ENCODE results near the gene NFKBIZ.
A peak's percentile ranks its signal among the peaks of the same experiment; 100 is the strongest.

Gene NFKBIZ

DNA sequence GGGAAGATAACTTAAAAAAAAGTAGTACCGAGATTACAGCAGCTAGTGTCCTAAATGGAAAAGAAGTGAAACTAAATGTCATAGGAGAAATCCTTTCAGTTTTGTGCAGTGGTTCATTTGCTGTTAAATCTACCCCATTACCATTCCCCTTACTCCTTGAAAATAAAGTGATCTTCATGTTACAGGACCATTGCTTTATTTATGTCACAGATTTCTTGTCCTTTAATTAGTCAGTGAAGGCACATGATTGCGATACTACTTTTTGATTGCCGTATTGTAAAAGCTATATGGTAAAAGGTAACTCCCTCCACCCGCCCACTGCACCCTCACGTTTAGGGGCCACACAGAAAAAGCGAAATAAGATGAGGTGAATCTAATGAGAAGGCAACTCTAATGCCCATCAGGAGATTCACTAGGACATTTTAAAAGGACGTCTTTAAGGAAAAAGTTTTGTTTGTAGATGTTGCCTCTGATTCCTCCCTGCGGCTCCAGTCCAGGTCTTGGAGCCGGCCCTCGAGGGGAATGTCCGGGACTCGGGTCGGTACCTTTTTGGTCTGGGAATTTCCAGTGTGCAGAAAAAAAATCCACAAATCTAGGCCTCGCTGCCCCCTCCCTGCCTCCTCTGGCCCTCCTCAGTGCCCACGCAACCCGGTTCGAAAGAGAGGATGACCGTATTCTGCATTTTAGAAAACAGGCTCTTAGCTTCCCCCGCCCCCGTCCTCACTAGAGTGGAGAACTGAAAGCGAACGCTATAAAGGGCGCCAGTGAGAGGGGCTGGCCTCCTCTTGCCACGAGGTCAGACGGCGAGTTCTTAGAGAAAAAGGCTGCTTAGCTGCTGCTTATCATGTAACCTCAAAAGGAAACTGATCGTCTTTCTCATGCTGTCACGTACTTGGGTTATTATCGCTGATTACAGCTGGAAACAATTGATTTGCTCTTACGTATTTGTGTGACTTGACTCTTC lies 21.8 kb upstream of the NFKBIZ start:
- peak; percentile 79 for DNase-seq

DNA sequence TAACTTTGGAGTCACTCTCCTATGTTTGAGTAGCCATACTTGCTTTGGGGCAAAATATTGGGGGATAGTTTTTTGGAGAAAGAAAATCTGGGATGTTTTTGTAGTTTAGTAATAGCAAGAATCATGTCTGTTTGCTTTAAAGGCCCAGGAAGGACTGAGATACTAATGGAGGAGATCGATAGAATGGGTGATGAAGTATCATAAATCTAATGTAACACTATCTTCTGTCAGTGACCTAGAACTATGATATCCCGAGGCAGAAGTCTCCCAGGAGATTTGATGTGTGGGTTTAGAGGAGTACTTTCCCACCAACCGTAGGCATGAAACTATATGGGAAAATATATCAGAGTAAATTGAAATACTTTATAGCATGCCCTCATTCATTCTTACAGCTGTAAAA lies 21.0 kb upstream of the NFKBIZ start:
- no peak for DNase-seq

DNA sequence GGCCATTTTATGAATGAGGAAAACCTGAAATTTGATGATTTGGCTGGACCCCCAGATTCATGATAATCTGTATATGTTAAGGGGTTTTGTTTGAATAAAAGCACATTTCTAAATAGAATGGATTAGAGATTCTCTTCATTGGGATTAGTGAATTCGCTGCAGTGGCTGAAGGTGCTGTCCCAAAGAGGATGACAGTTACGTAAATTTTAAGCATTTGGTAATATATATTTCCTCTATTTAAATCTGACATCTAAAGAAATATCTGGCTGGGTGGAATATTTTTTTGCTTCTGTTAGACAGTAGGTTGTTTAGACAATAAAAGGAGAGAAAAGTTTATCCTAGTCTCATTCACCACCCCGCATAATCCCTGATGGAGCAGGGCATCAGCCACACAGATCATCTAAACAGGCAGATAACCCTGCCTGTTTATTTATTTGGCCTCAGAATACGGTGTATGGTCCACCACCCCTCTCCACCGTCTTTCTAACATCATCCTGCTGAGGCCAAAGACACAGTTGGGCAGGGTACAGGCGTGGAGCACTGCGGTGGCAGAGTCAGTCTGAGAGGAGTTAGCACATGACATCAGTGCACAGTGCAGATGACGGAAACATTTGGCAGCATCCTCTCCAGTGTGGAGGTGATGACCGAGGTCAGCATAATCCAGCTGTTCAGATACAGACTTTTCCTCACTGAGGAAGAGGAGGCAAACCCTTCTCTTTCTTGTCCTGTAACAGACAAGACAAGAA lies 20.4 kb upstream of the NFKBIZ start:
- peak; percentile 62 for DNase-seq

DNA sequence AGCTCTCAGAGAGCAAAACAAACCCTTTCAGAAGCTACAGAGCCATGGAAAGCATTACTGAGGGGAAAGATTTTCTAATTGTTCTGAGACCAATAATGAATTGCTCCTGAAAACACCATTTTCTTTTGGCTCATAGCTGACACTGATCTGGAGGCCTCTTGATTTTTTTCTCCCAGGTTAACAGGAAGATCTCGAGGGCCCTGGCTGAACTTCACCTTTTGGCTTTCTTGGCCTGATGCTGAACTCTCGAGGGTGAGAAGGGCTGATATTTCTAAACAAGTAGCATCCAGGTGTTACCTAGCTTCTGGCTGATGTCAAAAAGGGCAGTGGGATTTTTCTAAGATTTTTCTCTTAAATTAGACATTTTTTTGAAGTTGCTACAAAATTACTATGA lies 19.9 kb upstream of the NFKBIZ start:
- DNase-seq = no peak

DNA sequence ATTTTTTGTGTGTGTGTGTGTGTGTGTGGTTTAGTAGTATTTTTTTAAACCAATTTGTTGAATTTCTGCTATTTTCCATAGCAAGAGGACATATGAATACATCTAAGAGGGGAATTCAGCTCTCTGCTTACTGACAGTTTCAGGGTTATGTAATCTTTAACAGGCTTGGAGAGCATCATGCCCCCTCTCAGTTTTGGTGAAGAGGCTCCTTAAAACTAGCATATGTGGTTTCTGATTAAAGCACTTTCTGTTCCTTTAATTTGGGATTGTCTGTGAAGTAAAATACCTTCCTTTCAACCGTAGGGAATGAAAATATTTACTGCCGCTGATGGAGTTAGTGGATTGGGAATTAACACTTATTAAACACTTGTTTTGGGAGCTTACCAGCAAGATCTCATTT lies 19.4 kb upstream of the NFKBIZ start:
- DNase-seq = no peak

DNA sequence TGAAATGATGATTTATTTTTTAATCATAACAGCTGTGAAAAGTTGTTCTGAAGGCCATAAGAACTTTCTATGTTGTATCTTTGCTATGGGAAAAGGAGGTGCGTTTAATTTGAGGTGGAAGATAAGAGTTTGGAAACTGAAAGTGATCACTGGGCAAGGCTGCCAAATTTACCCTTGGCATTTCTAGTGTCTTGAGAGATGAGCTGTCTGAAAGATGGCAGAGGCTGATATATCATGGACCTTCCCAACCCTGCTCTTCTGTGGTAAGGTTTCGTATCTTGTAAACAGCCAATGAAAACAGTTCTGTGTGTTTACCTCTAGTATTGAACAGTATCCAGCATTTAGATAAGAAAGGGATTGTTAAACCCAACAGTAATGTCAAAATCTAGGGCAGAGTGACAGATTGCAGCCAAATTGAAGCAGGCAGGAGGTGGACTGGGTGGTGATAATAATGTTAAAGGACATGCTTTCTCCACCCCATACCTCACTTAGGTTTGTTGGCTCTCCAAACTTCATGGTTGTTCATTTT lies 15.8 kb upstream of the NFKBIZ start:
- no peak for DNase-seq

DNA sequence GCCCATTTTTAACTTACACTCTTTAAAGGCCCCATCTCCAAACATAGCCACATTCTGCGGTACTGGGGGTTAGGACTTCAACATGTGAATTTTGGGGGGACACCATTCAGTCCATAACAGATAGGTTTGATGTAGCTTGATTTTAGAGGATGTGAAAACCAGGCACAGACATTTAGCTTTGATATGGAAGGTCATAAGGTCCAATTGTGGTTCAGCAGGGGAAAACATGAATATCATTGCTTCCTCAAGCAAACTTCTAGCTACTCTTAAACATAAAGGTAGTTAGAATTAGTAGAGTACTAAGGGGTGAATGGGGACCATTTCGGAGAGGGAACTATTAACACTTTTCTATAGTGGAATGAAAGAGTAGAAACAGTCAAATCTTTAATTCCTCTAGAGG lies 13.6 kb upstream of the NFKBIZ start:
- DNase-seq = no peak

DNA sequence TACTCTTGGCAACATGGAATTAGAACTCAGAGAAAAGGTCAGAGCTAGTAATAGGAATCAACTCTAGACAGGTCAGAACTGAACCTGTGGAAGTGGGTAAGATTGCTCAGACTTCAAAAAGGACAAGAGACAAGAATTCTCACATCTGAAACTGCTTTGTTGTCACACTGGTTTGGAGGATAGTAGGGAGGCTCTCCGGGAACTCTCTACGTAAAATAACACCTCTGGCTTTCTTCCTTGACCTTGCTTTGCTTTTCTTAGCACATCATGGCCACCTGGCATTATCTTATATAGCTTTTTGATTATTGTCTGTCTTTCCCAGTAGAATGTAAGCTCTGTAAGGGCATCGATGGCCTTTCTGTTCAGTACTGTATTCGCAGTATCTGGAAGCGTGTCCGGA lies 13.2 kb upstream of the NFKBIZ start:
- no peak for DNase-seq

DNA sequence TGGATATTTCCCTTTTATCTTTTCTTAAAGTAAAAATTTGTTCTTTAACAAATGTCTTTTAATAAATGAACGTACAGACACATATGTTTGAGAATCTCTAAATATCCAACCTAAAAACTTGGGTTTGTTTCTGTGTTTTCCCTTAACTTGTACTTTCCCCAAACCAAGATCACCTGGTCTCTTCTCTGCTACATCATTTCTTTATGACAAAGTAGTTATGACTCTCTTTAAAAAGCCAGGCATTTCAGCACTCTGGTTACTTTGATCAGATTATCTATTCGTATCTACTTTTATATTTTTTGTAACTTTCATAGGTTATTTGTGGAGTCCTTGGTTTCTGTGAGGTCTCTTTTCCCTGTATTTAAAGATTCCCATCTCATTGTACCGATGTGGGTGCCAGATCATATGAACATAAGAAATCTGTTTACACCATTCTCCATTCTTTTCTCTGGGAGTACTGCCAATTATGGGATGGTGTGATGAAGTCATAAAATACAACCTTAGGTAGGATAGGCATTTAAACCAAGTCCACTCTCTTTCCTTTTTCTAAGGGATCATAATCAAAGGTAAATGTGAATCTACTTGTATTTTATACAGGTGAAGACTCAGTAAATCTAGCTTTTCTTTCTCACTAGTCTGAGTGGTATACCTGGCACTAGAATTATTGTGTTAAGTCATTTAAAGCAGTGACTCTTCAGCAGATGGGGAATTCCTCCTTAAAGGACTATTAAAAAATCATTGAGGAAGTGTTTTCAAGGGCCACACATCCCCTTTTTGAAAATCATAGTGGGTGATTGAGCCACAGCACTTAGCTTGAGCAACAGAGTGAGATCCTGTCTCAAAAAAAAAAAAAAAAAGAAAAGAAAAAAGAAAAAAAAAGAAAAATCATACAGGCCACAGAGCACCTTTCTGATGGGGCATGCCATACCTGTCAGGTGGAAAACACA lies 12.4 kb upstream of the NFKBIZ start:
- DNase-seq = no peak

DNA sequence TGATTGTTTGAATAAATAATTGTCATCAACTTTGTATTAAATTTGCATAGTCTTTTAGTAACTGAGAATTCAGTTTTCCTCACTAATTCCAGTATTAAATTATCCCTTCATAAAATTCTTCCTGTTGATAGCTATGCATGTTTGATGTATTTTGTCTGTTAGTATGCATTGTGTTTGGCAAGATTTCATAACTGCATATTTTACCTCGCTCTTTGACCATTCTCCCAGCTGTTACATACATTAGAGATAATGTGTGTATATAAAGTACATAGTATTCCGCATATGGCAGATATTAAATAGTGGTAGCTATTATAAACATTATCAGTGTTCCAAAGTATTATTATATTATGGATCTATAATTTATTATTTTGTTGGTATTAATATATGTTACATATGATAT lies 10.6 kb upstream of the NFKBIZ start:
- no peak for DNase-seq

DNA sequence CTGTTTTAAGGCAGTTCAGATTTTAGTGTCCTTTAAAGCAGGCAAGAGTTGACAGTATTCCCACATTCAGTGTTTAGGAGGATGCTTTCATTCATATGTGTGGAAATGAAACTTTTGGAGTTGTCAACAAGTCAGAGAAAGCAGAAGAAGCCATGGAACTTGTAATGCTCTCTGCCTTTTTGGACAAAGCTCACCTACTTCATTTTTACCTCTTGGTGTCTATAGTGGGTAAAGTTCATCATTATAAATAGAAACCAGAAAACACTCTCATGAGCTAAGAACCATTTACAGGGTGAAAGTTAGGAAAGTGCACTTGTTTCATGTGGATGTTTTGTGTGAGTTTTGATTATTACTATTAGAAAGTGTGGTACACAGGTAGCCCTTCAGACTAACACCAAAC lies 9.2 kb upstream of the NFKBIZ start:
- DNase-seq = no peak

DNA sequence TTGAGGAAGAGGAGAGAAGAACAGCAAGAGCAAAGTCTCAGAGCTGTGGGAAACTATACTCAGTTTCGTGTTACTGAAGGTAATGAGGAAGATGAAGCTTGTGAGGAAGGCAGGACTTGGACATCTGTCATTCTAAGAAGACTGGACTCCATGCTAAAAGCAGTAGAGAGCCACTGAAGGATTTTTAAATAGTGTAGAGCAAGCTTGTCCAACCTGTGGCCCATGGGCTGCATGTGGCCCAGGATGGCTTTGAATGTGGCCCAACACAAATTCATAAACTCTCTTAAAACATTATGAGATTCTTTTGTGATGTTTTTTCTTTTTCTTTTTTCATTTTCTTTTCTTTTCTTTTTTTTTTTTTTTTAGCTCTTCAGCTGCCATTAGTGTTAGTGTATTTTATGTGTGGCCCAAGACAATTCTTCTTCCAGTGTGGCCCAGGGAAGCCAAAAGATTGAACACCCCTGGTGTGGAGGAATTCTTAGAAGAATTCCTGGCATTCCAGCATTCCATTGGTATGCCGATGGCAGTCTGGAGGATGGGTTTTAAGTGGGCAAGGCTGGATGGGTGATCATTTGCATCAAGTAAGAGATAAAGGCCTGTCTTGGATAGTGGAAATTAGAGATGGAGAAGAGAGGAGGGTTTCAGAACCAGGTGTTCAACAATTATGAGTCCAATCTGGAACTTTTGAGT lies 6.9 kb upstream of the NFKBIZ start:
- no peak for DNase-seq

DNA sequence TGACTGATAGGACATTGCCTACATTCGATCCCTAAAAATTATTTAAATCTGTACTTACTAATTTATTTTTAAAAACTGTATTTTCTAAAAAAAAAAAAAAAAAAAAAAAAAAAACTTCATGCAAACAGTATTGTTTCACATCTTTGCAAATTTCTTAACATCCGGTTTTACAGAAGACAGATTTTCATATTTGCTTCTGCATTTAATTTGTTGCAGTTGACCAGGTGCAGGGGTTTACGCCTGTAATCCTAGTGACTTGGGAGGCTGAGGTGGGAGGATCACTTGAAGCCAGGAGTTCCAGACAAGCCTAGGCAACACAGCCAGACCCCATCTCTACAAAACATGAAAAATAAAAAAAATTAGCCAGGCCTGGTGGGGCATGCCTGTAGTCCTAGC lies 6.4 kb upstream of the NFKBIZ start:
- DNase-seq = no peak

DNA sequence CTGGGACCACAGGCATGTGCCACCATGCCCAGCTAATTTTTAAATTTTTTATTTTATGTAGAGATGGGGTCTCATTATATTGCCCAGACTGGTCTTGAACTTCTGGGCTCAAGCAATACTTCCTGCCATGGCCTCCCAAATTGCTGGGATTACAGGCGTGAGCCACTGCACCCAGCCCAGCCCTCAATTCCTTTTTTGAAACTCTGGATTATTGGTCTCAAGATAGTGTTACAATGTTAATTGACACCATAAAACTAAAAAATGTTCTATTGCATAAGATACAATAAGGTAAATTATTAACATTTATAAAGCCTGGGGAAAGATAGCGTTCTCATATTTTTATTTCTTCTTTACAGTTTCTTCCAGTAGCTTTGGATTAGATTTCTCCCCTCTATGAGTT lies 3.9 kb upstream of the NFKBIZ start:
- DNase-seq = no peak

DNA sequence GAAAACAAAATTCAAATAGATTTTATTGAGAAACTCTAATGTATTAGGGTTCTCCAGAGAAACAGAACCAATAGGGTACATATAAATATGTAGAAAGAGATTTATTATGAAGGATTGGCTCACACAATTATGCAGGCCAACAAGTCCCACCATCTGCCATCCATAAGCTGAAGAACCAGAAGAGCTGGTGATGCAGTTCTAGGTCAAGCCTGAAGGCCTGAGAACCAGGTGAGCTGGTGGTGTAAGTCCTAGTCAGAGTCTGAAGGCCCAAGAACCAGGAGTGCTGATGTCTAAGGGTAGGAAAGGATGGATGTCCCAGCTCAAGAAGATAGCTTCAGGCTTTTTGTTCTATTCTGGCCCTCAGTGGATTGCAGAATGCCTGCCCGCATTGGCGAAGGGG lies 2.6 kb upstream of the NFKBIZ start:
- no peak for DNase-seq

DNA sequence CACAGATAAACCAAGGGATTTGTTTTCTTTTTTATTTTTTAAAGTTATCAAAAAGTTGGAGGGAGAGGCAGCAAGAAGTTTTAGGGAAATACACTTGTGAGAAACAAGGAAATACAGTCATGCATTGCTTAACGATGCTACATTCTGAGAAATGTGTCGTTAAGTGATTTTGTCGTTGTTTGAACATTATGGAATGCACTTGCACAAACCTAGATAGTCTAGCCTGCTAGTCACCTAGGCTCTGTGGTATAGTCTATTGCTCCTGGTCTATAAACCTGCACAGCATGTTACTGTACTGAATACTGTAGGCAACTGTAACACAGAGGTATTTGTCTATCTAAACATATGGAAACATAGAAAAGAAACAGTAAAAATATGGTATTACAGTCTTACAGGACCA lies 2.0 kb upstream of the NFKBIZ start:
- DNase-seq = no peak

DNA sequence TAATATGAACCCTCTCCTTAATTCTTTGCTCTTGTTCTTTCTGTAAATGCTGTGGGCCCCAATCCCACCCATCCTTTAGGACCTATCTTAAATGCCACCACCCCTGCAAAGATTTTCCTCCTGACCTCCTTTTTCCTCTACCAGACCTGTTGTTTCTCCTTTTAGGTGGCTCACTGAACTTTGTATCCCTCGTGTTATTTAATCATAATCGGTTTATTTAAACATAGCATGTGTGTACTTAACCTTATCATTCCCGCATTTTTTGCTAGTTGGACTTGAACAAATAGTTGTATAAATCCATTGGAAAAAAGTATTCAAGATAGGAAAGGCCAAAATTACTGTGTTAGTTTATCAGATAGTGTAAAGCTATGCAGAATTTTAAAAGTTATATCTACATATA lies 988 bp upstream of the NFKBIZ start:
- no peak for DNase-seq

DNA sequence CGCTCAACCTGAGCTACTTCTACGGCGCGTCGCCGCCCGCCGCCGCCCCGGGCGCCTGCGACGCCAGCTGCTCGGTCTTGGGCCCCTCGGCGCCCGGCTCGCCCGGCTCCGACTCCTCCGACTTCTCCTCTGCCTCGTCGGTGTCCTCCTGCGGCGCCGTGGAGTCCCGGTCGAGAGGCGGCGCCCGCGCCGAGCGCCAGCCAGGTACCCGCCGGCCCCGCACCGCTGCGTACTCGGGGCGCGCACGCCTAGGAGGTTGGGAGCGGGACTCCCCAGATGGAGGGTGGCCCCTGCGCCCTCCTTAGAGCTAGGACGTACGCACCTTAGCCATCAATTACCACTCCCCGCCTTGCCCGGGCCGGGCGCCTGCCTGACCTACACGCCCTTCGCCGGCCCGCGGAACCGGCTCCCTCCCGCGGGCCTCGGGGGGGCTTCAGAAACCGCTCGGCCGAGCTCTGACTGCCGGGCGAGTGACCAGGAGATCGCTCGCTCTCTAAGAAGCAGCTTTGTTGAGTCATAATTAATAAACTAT lies 466 bp downstream of the NFKBIZ start:
- DNase-seq = peak; percentile 74

DNA sequence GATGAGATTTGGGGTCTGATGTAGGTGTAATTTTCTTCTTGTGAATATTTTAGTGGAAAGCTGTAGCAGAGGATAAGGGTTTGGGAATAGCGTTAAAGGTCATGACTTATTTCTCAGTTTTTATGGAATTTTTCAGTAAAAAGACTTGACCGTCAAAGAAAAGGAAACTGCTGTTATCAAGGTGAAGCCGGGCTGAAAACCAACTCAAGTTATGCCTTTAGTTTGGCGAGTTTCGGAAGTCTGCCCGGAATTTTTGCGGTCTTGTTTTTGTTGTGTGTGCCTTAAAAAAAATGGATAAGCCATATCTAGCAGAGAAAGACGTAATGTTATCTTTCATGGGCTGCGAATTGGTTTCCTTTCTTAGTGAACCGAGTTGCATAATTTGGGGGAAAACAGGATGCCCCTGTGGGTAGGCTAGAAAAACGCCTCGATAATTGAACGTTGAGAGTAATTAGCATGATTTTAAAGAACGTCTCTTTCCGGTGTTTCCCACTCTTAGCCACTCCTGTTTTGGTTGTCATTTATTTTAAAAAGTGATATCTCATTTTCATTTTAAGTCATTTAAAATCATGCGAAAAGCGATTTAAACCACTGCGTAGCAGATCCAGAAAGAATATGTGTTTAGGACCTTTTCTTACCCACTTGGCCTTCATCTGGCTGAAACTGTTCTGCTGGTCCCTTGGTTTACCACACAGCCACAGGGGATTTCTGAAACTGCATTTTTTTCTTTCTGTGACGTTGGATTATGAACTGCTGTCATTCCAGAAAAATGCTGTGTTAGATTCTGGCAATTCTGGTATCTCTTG lies 1.1 kb downstream of the NFKBIZ start:
- peak; percentile 48 for DNase-seq

DNA sequence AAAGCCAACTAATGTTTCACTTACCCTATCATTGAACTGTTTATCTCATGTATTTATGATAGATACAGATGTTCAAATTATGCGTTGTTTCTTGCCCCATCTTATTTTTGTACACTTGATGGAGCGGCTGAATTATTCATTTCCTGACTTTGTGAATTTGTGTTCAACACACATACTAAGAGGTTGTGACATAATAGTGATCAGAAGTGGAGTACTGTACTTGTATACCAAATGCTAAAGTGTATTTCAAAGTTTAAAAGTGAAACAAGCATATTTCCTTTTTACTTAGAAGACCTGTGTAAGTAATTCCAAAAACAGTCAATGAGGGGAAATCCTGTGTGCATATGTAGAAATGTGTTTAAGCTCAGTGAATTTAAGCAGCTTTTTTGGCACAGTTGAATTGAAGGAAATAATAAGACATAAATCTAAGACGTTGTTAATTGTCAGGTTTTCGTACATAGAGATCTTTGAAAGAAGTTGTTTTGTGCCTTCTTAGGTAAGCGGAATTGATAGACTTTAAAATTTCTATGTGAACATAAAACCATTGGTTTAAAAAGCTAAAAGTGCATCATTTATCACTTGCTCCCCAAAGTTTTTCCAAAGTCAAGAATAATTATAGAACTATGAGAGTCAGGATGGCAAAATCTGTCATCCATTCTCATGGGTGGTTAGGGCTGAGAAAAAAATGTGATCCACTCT lies 1.9 kb downstream of the NFKBIZ start:
- no peak for DNase-seq

Data from CD4-positive, alpha-beta T cell treated with Interleukin-6 for 4 hours (primary cell).